Uterus (tissue), 2 donors: Measurements from ENCODE around the gene THSD7B.

ENCODE experiments used
- CTCF ChIP-seq, 4 experiments: fragments of 200-600 bp in 2 of 4; fragments of 450-650 bp in 2 of 4; sonication (generic) in 2 of 4; IDR thresholded peaks; one replicate each; pipeline ENCODE4 v1.5.1; 2016 to 2019; ENCODE audit warnings: antibody characterized with exemption in 4 of 4, mild to moderate bottlenecking in 2 of 4, moderate library complexity in 1 of 4
- POLR2A ChIP-seq, 2 donors: fragments of 450-650 bp; IDR thresholded peaks; one replicate each; pipeline ENCODE4 v1.6.1; 2016; ENCODE audit warnings: antibody characterized with exemption in 2 of 2, mild to moderate bottlenecking in 1 of 2, moderate library complexity in 1 of 2

DNA sequence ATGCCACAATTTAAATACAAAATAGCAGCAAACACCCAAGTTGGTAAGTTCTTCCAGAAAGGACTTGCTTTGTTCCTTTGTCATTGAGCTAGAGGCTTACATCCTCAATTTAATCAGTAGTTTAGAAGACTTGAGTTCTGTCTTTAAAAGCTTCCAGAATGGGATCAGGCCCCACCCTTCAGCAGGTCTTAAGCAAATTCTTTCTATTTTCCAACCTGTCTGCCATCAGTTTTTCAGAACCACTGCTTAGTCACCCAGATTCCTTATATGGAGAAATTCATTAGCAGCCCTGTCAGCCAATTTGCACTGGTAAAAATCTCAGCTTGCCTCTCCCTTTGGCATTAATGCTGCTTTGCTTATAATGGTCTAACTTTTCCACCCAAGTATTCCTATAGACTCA is 935.3 kb downstream of the THSD7B start:
- no peak for TF ChIP-seq CTCF (IDR thresholded peaks at IDR 0.05)
- no peak for TF ChIP-seq POLR2A (IDR thresholded peaks at IDR 0.05)
